Activated CD4-positive, alpha-beta memory T cell treated with anti-CD3 and anti-CD28 coated beads, Interleukin-2, amount 10 ng/mL, durations not matched to agents 7 days and 5 days (primary cell): ENCODE measurements around the gene KRAS. TPM values are rescaled to one million over a fixed set of nuclear protein-coding genes. Genes with fewer than 3 reads are reported as not detected.

Experiments used
- CTCF ChIA-PET: fragments of 350-600 bp; sonication (Branson Sonifier 250); formaldehyde crosslinking; loops from one replicate; lab custom pipeline; 2021; ENCODE audit warnings: antibody characterized with exemption, inconsistent platforms; lab: Charles Lee
- POLR2A ChIA-PET: fragments of 350-600 bp; sonication (Branson Sonifier 250); formaldehyde crosslinking; loops from one replicate; lab custom pipeline; 2021; ENCODE audit warnings: antibody characterized with exemption; lab: Charles Lee
- DNase-seq: peaks from one replicate; pipeline ENCODE4 v3.0.0-alpha.2; 2020
- H3K27ac Mint-ChIP-seq: one replicate; pipeline ENCODE4 v1.8.0; 2021; ENCODE audit warnings: mild to moderate bottlenecking, mixed read lengths
- H3K27me3 Mint-ChIP-seq: one replicate; pipeline ENCODE4 v1.8.0; 2021; ENCODE audit warnings: mixed read lengths
- H3K36me3 Mint-ChIP-seq: one replicate; pipeline ENCODE4 v1.8.0; 2021; ENCODE audit warnings: low read depth, mixed read lengths
- H3K4me1 Mint-ChIP-seq: one replicate; pipeline ENCODE4 v1.8.0; 2021; ENCODE audit warnings: mixed read lengths
- H3K4me3 Mint-ChIP-seq: one replicate; pipeline ENCODE4 v1.8.0; 2021; ENCODE audit warnings: mild to moderate bottlenecking, mixed read lengths
- H3K9me3 Mint-ChIP-seq: one replicate; pipeline ENCODE4 v1.8.0; 2021; ENCODE audit warnings: mixed read lengths
- total RNA-seq, 2 experiments: library from RNA; stranded (reverse); gene quantifications; one replicate each; pipeline ENCODE4 v1.2.3, GENCODE V29; 2021

The KRAS gene
- total RNA-seq, 2 experiments from 2014 or later = 38.5 to 40.5 TPM

GRCh38 chr12:25252946-25253345 lies 2.2 kb upstream of the KRAS start:
- Mint-ChIP-seq H3K4me3 (no peak overlapping the region), H3K9me3 (no peaks in the 10 kb centered on the region), H3K27ac (no peak overlapping the region), H3K4me1 (peaks cover 29% of the 10 kb centered on the region), H3K36me3 (peaks cover 6% of the 10 kb centered on the region), H3K27me3 (peaks cover 11% of the 10 kb centered on the region)
- CTCF ChIA-PET = interaction anchor here (1.8 kb wide), 1 partner anchor 12 kb away, joined by 6 read pairs; no protein-coding TSS in a partner anchor
- POLR2A ChIA-PET = no interaction called here
- no peak for DNase-seq

GRCh38 chr12:25251769-25252168 lies 1.0 kb upstream of the KRAS start:
- no peak overlapping the region for H3K27ac Mint-ChIP-seq
- H3K4me3 Mint-ChIP-seq = peak overlapping the region; percentile 82
- ChIA-PET POLR2A (interaction anchor here (1.1 to 1.5 kb wide), 4 partner anchors 10 to 132 kb away, joined by 3 to 13 read pairs (median 5); no protein-coding TSS in a partner anchor), CTCF (interaction anchor here (1.4 to 1.8 kb wide), 2 partner anchors 10 to 133 kb away, joined by 6 to 7 read pairs; no protein-coding TSS in a partner anchor)
- DNase-seq = no peak
- H3K9me3 Mint-ChIP-seq = no peaks in the 10 kb centered on the region
- H3K36me3 Mint-ChIP-seq = peaks cover 12% of the 10 kb centered on the region
- H3K27me3 Mint-ChIP-seq = peaks cover 11% of the 10 kb centered on the region
- peaks cover 35% of the 10 kb centered on the region for H3K4me1 Mint-ChIP-seq

GRCh38 chr12:25249931-25250738 lies 594 bp downstream of the KRAS start:
- Mint-ChIP-seq H3K27ac (peak overlapping the region; percentile 85), H3K36me3 (peaks cover 26% of the 10 kb centered on the region), H3K4me1 (peaks cover 45% of the 10 kb centered on the region), H3K4me3 (peak overlapping the region; percentile 90), H3K27me3 (peaks cover 9% of the 10 kb centered on the region), H3K9me3 (no peaks in the 10 kb centered on the region)
- CTCF ChIA-PET = interaction anchor here (1.0 to 1.4 kb wide), 6 partner anchors 9 to 139 kb away, joined by 3 to 10 read pairs (median 4); no protein-coding TSS in a partner anchor
- POLR2A ChIA-PET = interaction anchor here (0.6 to 1.5 kb wide), 14 partner anchors 9 to 198 kb away, joined by 3 to 13 read pairs (median 4); partner anchors contain the start of genes DNAI7 and ETFRF1
- DNase-seq = peak; percentile 59

GRCh38 chr12:25248732-25249131 lies 2.0 kb downstream of the KRAS start:
- POLR2A ChIA-PET = no interaction called here
- Mint-ChIP-seq H3K9me3 (no peaks in the 10 kb centered on the region), H3K27me3 (peaks cover 8% of the 10 kb centered on the region), H3K27ac (no peak overlapping the region), H3K4me1 (peaks cover 47% of the 10 kb centered on the region), H3K36me3 (peaks cover 38% of the 10 kb centered on the region), H3K4me3 (peak overlapping the region; percentile 43)
- DNase-seq = no peak
- CTCF ChIA-PET = interaction anchor here (1.2 kb wide), 1 partner anchor 7 kb away, joined by 3 read pairs; no protein-coding TSS in a partner anchor

GRCh38 chr12:25248137-25248536 lies 2.6 kb downstream of the KRAS start:
- peaks cover 8% of the 10 kb centered on the region for H3K27me3 Mint-ChIP-seq
- CTCF ChIA-PET = no interaction called here

GRCh38 chr12:25245491-25245890 lies 5.2 kb downstream of the KRAS start:
- no peak overlapping the region for H3K4me3 Mint-ChIP-seq
- peaks cover 44% of the 10 kb centered on the region for H3K4me1 Mint-ChIP-seq
- H3K36me3 Mint-ChIP-seq = peaks cover 52% of the 10 kb centered on the region
- H3K27me3 Mint-ChIP-seq = no peaks in the 10 kb centered on the region
- no peak for DNase-seq
- POLR2A ChIA-PET = interaction anchor here (0.9 to 2.3 kb wide), 2 partner anchors 138 to 142 kb away, joined by 3 to 7 read pairs; no protein-coding TSS in a partner anchor
- no peak overlapping the region for H3K27ac Mint-ChIP-seq
- H3K9me3 Mint-ChIP-seq = no peaks in the 10 kb centered on the region
- CTCF ChIA-PET = no interaction called here

More at GRCh38 chr12:25248137-25248536, 2.6 kb downstream of the KRAS start:
- peaks cover 42% of the 10 kb centered on the region for H3K36me3 Mint-ChIP-seq
- H3K9me3 Mint-ChIP-seq = no peaks in the 10 kb centered on the region
- H3K4me3 Mint-ChIP-seq = no peak overlapping the region
- no peak overlapping the region for H3K27ac Mint-ChIP-seq
- H3K4me1 Mint-ChIP-seq = peaks cover 44% of the 10 kb centered on the region
- no peak for DNase-seq
- POLR2A ChIA-PET = no interaction called here

GRCh38 chr12:25243680-25243990 lies 7.1 kb downstream of the KRAS start:
- H3K27me3 Mint-ChIP-seq = no peaks in the 10 kb centered on the region
- CTCF ChIA-PET = no interaction called here

GRCh38 chr12:25242981-25243679 lies 7.6 kb downstream of the KRAS start:
- no peak for DNase-seq
- H3K36me3 Mint-ChIP-seq = peaks cover 63% of the 10 kb centered on the region
- no peaks in the 10 kb centered on the region for H3K9me3 Mint-ChIP-seq
- ChIA-PET POLR2A (no interaction called here), CTCF (interaction anchor here (0.6 kb wide), 1 partner anchor 122 kb away, joined by 3 read pairs; no protein-coding TSS in a partner anchor)
- H3K27me3 Mint-ChIP-seq = no peaks in the 10 kb centered on the region
- H3K27ac Mint-ChIP-seq = no peak overlapping the region
- H3K4me3 Mint-ChIP-seq = no peak overlapping the region
- peaks cover 30% of the 10 kb centered on the region for H3K4me1 Mint-ChIP-seq

More at GRCh38 chr12:25243680-25243990, 7.1 kb downstream of the KRAS start:
- peaks cover 34% of the 10 kb centered on the region for H3K4me1 Mint-ChIP-seq
- no peak for DNase-seq
- no peaks in the 10 kb centered on the region for H3K9me3 Mint-ChIP-seq
- POLR2A ChIA-PET = no interaction called here
- H3K27ac Mint-ChIP-seq = no peak overlapping the region
- peaks cover 65% of the 10 kb centered on the region for H3K36me3 Mint-ChIP-seq
- H3K4me3 Mint-ChIP-seq = no peak overlapping the region

- peaks cover 73% of the 10 kb centered on the region for H3K36me3 Mint-ChIP-seq
- ChIA-PET CTCF (interaction anchor here (0.8 to 1.7 kb wide), 26 partner anchors 8 to 195 kb away, joined by 3 to 11 read pairs (median 3); partner anchors contain the start of genes DNAI7, ETFRF1 and KRAS), POLR2A (interaction anchor here (0.6 to 1.4 kb wide), 5 partner anchors 10 to 338 kb away, joined by 3 to 13 read pairs (median 3); partner anchors contain the start of gene KRAS)
- no peak for DNase-seq
- no peaks in the 10 kb centered on the region for H3K9me3 Mint-ChIP-seq
- peaks cover 24% of the 10 kb centered on the region for H3K4me1 Mint-ChIP-seq
- H3K27me3 Mint-ChIP-seq = no peaks in the 10 kb centered on the region
- no peak overlapping the region for H3K4me3 Mint-ChIP-seq
- no peak overlapping the region for H3K27ac Mint-ChIP-seq
These were observed 9.3 kb downstream of the KRAS start for GRCh38 chr12:25241167-25242020.

GRCh38 chr12:25236626-25237025 lies 14.1 kb downstream of the KRAS start:
- Mint-ChIP-seq H3K27me3 (no peaks in the 10 kb centered on the region), H3K4me1 (peaks cover 7% of the 10 kb centered on the region), H3K36me3 (peaks cover 49% of the 10 kb centered on the region), H3K4me3 (no peak overlapping the region), H3K9me3 (no peaks in the 10 kb centered on the region), H3K27ac (no peak overlapping the region)
- POLR2A ChIA-PET = no interaction called here
- DNase-seq = no peak
- CTCF ChIA-PET = interaction anchor here (1.4 kb wide), 1 partner anchor 151 kb away, joined by 3 read pairs; no protein-coding TSS in a partner anchor

GRCh38 chr12:25236190-25236589 lies 14.5 kb downstream of the KRAS start:
- Mint-ChIP-seq H3K4me3 (no peak overlapping the region), H3K4me1 (peaks cover 3% of the 10 kb centered on the region)

GRCh38 chr12:25213338-25213737 lies 37.4 kb downstream of the KRAS start:
- DNase-seq = no peak
- Mint-ChIP-seq H3K27me3 (no peaks in the 10 kb centered on the region), H3K9me3 (no peaks in the 10 kb centered on the region), H3K27ac (no peak overlapping the region), H3K36me3 (peaks cover 21% of the 10 kb centered on the region), H3K4me3 (no peak overlapping the region), H3K4me1 (no peaks in the 10 kb centered on the region)
- CTCF ChIA-PET = interaction anchor here (1.3 to 1.5 kb wide), 2 partner anchors 19 to 175 kb away, joined by 3 to 4 read pairs; partner anchors contain the start of genes DNAI7 and ETFRF1
- POLR2A ChIA-PET = interaction anchor here (1.2 kb wide), 1 partner anchor 174 kb away, joined by 4 read pairs; no protein-coding TSS in a partner anchor

More at GRCh38 chr12:25236190-25236589, 14.5 kb downstream of the KRAS start:
- Mint-ChIP-seq H3K27me3 (no peaks in the 10 kb centered on the region), H3K27ac (no peak overlapping the region), H3K9me3 (no peaks in the 10 kb centered on the region), H3K36me3 (peaks cover 52% of the 10 kb centered on the region)
- no peak for DNase-seq
- ChIA-PET POLR2A (no interaction called here), CTCF (interaction anchor here (1.4 kb wide), 1 partner anchor 151 kb away, joined by 3 read pairs; no protein-coding TSS in a partner anchor)
